GM19395 (cell line): ENCODE data around the gene FHIT.

Experiments used
- ATAC-seq: cut with Tn5 transposase; IDR thresholded peaks from one replicate; pipeline ENCODE4 v1.9.1; 2021; ENCODE audit warnings: mild to moderate bottlenecking, moderate library complexity; ENCODE audit not compliant: unreplicated experiment

The FHIT gene

GRCh38 chr3:60045686-60046085 lies 1205.6 kb downstream of the FHIT start:
- ATAC-seq: no peak

- ATAC-seq: no peak
Measured at GRCh38 chr3:60036803-60037202, 1214.4 kb downstream of the FHIT start.

DNA sequence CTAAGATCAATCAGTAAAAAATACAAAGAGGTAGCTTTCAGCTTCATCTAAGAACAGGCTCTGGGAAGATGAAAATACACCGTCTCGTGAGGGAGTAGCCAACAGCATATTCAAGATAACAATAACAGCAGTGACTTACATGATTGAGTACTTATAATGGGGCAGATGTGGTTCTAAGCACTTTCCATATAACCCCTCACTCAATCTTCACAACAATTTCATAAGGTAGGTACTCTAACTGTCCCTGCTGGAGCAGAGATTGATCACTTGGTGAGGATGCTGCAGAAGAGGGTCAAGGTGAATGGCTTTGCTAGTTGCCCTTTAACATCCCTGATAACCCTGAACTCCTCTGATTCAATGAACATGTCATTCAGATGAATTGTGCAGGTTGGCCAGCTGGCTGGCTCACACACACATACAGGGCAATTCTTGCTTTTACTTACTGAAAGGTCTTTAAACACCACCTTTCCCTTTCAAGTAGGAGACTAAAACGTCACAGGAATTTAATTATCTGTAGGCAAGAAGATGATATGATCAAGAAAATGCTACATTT lies 1217.3 kb downstream of the FHIT start:
- no peak for ATAC-seq

DNA sequence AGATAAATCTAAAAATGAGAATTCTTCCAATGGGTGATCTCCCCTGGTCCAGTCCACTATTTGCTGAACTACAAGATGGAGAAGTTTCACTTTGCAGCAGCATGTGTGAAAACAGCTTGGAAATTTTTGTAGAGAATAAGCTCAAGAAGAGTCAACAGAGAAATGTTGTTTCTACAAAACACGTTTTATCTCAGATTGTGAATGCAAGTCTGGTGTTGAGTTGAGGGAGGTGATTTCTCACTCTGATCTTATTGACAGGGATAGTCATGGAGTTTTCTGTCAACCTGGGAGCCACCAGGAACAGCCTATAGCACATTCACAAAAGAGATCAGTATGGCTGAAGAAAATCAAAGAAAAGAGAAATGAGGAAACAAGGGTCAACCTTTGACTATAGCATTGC lies 1220.3 kb downstream of the FHIT start:
- ATAC-seq: no peak

DNA sequence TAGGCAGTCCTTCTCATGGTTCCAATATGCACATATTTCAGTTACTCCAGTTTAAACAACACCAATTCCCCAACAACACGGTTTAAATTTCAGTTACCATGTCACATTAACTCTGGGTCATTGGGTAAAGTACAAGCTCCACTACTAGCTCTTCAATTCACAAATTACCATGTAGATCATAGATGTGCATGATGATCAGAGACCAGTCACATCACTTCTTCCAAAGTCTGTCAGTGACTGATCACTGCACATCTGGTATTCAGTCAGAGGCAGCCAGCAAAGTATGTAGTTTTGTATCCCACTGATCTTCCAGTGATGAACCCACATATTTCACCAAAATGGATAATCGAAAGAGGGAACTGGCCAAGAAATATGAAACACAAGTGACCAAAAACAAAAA lies 1223.0 kb downstream of the FHIT start:
- ATAC-seq: no peak

GRCh38 chr3:60027335-60027734 lies 1223.9 kb downstream of the FHIT start:
- no peak for ATAC-seq

GRCh38 chr3:60025096-60026050 lies 1225.9 kb downstream of the FHIT start:
- ATAC-seq: no peak

GRCh38 chr3:60024400-60024799 lies 1226.9 kb downstream of the FHIT start:
- ATAC-seq: no peak

GRCh38 chr3:60023189-60023588 lies 1228.1 kb downstream of the FHIT start:
- ATAC-seq: no peak

- no peak for ATAC-seq
Measured at GRCh38 chr3:60017631-60018030, 1233.6 kb downstream of the FHIT start.

DNA sequence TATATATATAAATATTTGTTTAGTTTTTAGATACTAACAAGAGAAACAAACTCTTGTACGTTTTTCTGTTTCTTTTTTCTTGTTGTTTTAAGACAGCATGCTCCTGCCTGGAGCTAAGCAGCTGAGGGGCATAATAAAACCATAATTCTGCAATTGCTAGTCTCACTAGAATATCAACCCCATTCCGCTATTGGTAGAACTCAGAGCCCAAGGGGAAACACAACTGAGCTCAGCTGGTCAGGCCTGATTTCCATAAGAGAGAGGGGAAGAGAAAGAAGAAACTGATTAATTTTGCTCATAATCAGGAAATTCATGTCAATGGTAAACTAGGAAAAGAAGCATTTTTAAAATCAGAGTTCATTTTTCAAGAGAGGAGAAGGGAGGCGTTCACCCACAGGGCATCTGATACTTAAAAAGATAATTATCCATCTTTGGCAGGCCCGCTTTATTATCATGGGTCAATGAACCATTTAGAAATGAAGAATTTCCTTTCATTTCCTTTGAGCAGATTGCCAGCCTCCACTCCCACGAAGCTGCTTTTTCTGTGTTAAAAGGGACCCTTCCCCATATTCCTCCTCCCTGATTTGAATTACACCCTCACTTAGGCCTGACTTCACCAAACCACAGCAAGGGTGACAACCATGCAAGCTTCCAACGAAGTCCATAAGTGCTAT lies 1236.1 kb downstream of the FHIT start:
- no peak for ATAC-seq

DNA sequence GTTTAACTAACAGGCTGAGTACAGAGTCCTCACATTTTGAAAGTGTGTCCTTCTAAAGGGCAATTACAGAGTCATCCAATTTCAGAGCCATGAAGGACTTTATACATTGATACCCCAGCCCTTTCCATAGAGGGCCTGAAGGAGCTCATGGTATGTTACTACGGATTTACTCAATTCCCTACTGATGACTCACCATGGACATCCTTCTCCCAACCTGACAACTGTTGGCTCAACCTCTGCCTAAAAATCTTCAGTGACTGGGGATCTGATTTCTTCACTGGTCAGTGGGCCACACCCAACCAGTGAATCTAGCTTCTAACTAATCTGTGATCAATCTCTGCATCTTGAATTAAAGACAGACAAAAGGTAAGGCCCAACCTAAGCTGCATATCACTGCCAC lies 1238.0 kb downstream of the FHIT start:
- ATAC-seq: no peak

DNA sequence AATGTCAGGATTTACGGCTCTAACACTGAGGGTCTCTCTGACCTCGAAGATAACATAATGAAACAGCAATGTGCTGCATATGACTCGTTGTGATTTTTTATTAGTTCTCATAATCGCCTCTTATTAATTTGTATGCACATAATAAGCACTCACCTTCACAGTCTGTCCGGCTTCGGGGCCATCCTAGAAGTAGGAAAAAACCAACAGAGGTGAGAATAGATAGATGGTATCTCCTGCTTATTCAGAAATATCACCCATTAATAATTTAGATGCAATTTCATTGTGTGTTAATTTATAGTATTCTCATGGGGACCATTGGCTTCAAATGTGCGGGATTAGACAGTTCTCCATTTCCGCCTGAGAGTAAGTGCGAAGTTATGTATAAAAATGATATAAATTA lies 1240.0 kb downstream of the FHIT start:
- no peak for ATAC-seq

GRCh38 chr3:60010781-60011180 lies 1240.5 kb downstream of the FHIT start:
- peak; percentile 93 for ATAC-seq

DNA sequence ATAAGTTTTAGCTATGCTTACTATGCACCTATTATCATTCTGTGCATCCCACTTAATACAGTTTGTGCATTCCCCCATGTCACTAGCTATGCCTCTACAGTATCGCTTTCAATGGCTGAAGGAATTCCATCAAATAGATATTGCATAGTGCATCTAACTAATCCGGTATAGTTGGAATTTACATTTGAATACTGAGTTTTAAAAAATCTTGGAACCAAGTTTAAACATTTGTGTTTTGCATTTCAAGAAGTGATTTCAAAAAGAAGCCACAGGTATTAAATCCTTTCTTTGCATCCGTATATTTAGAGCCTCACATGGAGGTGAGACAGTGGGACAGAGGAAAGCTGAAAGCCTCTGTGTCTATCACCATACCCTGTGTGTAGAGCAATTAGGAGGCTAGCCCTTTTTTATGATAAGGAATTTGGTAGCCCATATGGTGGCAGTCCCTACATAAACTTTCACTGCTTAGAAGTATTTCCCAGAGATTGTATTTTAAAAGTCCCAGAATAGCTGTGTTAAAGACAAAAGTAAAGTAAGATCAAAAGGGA lies 1241.2 kb downstream of the FHIT start:
- ATAC-seq: no peak

- no peak for ATAC-seq
Measured at GRCh38 chr3:60001369-60001768, 1249.9 kb downstream of the FHIT start.

GRCh38 chr3:60000311-60001105 lies 1250.7 kb downstream of the FHIT start:
- ATAC-seq: no peak

- no peak for ATAC-seq
Measured at GRCh38 chr3:59998058-59998457, 1253.2 kb downstream of the FHIT start.

- no peak for ATAC-seq
Measured at GRCh38 chr3:59997583-59997982, 1253.7 kb downstream of the FHIT start.

DNA sequence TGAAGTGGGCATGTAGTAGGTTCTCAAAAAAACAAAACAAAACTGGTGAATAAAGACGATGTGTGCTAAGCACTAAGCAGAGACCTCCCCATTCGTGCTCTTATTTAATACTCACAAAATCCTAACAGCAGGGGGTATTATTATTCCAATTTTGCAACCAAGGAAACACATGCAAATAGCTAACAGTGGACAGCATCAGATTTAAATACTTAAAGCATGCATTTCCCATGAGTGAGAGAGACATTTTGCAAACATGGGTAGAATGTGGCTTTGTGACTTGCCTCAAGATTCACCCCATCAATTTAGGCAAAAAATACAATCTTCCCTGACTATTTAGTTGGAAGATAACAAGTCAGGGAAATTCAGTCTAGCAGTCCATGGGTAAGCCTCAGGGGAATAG lies 1255.2 kb downstream of the FHIT start:
- ATAC-seq: no peak

GRCh38 chr3:59995563-59995962 lies 1255.7 kb downstream of the FHIT start:
- ATAC-seq: no peak
